IPS DF 6.9 (cell line): ENCODE measurements around the gene ABCC6.

Source experiments
- DNase-seq: peaks from one replicate; pipeline ENCODE4 v3.0.0-alpha.2; 2013; ENCODE audit warnings: low read depth, low spot score
- H3K27ac ChIP-seq: one replicate; pipeline ENCODE4 v1.5.1; 2013; ENCODE audit warnings: low read length, control low read depth
- H3K27me3 ChIP-seq: 2 replicates; pipeline ENCODE4 v1.6.1; 2013; ENCODE audit warnings: mild to moderate bottlenecking, low read length; ENCODE audit not compliant: control insufficient read depth, insufficient read depth
- H3K36me3 ChIP-seq: 2 replicates; pipeline ENCODE4 v1.6.1; 2013; ENCODE audit warnings: low read length; ENCODE audit not compliant: control insufficient read depth, insufficient read depth
- H3K4me1 ChIP-seq: 2 replicates; pipeline ENCODE4 v1.6.1; 2013; ENCODE audit warnings: low read length; ENCODE audit not compliant: control insufficient read depth, insufficient read depth
- H3K4me3 ChIP-seq: 2 replicates; pipeline ENCODE4 v1.5.1; 2013; ENCODE audit warnings: mild to moderate bottlenecking, low read length
- H3K9me3 ChIP-seq: 2 replicates; pipeline ENCODE4 v1.6.1; 2013; ENCODE audit warnings: low read length, inconsistent platforms; ENCODE audit not compliant: control insufficient read depth, insufficient read depth
- WGBS: extraction: QIAGEN DNeasy Blood & Tissue Kit; methylation state at CpG from one replicate; pipeline ENCODE4 v1.1.7; 2013; ENCODE audit warnings: mixed read lengths, missing lambda C conversion rate; ENCODE audit not compliant: insufficient read length, insufficient coverage; 5-methylcytosine and 5-hydroxymethylcytosine counted together

Gene ABCC6

DNA sequence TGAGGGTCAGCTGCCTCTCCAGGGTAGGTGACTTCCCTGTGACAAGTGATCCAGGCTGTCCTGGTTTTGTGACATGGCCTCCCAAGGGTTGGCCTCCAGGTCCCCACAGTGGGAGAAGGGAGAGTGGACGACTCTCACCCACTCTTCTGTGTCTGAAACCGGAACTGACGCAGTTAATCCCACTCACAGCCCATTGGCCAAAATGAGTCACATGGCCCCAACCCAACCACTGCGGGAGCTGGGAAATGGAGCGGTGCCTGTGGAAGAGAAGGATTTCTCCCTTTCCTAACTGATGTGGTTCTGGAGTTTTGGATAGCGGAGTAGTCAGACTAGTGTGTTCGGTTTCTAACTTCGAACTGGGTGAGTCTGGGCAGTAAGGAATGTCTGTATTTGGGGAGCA lies 79.4 kb downstream of the ABCC6 start:
- no peak overlapping the region for H3K4me3 ChIP-seq
- no peaks in the 10 kb centered on the region for H3K4me1 ChIP-seq
- peaks cover 9% of the 10 kb centered on the region for H3K36me3 ChIP-seq
- no peaks in the 10 kb centered on the region for H3K9me3 ChIP-seq
- no peak for DNase-seq
- no peaks in the 10 kb centered on the region for H3K27me3 ChIP-seq
- WGBS = no CpG with 5 or more reads among the region's 8 CpGs
- H3K27ac ChIP-seq = no peak overlapping the region

GRCh38 chr16:16143038-16143763 lies 80.1 kb downstream of the ABCC6 start:
- no peak overlapping the region for H3K27ac ChIP-seq
- H3K36me3 ChIP-seq = peaks cover 16% of the 10 kb centered on the region
- no CpG with 5 or more reads among the region's 15 CpGs for WGBS
- no peak overlapping the region for H3K4me3 ChIP-seq
- no peaks in the 10 kb centered on the region for H3K9me3 ChIP-seq
- peak; percentile 39 for DNase-seq
- H3K27me3 ChIP-seq = no peaks in the 10 kb centered on the region
- H3K4me1 ChIP-seq = no peaks in the 10 kb centered on the region

- H3K36me3 ChIP-seq = peaks cover 24% of the 10 kb centered on the region
- no peak overlapping the region for H3K4me3 ChIP-seq
- H3K4me1 ChIP-seq = no peaks in the 10 kb centered on the region
- H3K27me3 ChIP-seq = no peaks in the 10 kb centered on the region
- H3K27ac ChIP-seq = no peak overlapping the region
- no CpG with 5 or more reads among the region's 7 CpGs for WGBS
- H3K9me3 ChIP-seq = no peaks in the 10 kb centered on the region
- DNase-seq = no peak
Measured at GRCh38 chr16:16141784-16142396, 81.4 kb downstream of the ABCC6 start.

GRCh38 chr16:16141141-16141540 lies 82.2 kb downstream of the ABCC6 start:
- H3K36me3 ChIP-seq = peaks cover 31% of the 10 kb centered on the region
- H3K27ac ChIP-seq = no peak overlapping the region
- no peak overlapping the region for H3K4me3 ChIP-seq
- no CpG with 5 or more reads among the region's 11 CpGs for WGBS
- H3K27me3 ChIP-seq = no peaks in the 10 kb centered on the region
- DNase-seq = no peak
- H3K4me1 ChIP-seq = no peaks in the 10 kb centered on the region
- H3K9me3 ChIP-seq = no peaks in the 10 kb centered on the region

DNA sequence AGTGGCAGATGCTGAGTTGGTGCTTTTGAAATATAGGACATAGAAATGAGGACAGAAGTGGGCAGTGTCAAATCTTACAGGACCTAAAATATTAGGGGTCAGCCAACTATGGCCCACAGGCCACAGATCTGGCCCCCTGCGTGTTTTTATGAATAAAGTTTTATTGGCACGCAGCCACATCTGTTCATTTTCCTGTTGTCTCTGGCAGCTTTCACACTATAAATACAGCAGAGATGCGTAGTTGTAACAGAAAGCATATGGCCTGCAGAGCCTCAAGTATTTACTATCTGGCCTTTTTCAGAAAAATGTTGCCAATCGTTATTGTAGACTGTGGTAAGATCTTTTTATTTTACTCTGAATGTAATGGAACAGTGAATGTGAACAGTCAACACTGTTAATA lies 82.8 kb downstream of the ABCC6 start:
- Histone ChIP-seq H3K27me3 (no peaks in the 10 kb centered on the region), H3K36me3 (peaks cover 31% of the 10 kb centered on the region), H3K4me1 (no peaks in the 10 kb centered on the region), H3K4me3 (no peak overlapping the region), H3K9me3 (no peaks in the 10 kb centered on the region), H3K27ac (no peak overlapping the region)
- WGBS = no CpG with 5 or more reads among the region's 4 CpGs
- DNase-seq = no peak

GRCh38 chr16:16139806-16140205 lies 83.5 kb downstream of the ABCC6 start:
- Histone ChIP-seq H3K4me3 (no peak overlapping the region), H3K9me3 (no peaks in the 10 kb centered on the region), H3K27me3 (no peaks in the 10 kb centered on the region), H3K4me1 (no peaks in the 10 kb centered on the region), H3K36me3 (peaks cover 35% of the 10 kb centered on the region), H3K27ac (no peak overlapping the region)
- DNase-seq = no peak
- WGBS = no CpG with 5 or more reads among the region's 7 CpGs

GRCh38 chr16:16139061-16139460 lies 84.2 kb downstream of the ABCC6 start:
- DNase-seq = no peak
- no CpG with 5 or more reads among the region's 10 CpGs for whole genome bisulfite sequencing
- Histone ChIP-seq H3K27ac (no peak overlapping the region), H3K36me3 (peaks cover 41% of the 10 kb centered on the region), H3K27me3 (no peaks in the 10 kb centered on the region), H3K4me3 (no peak overlapping the region), H3K4me1 (no peaks in the 10 kb centered on the region), H3K9me3 (no peaks in the 10 kb centered on the region)

DNA sequence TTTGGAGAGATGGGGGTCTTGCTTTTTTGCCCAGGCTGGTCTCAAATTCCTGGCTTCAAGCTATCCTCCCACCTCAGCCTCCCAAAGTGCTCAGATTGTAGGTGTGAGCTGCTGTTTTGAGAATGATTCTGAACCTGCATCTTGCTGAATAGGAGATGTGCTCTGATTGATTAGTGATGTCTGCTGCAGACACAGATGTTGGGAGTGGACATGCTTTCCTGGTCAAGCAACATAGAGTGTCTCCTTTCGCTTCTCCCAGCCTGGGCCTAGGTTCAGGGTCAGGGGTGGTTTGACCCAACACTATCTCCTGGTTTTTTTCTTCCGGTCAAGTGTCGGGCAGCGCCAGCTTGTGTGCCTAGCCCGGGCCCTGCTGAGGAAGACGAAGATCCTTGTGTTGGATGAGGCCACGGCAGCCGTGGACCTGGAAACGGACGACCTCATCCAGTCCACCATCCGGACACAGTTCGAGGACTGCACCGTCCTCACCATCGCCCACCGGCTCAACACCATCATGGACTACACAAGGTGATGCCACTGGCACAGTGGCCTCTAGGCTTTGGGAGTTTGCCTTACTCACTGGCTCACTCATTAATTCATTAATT lies 85.2 kb downstream of the ABCC6 start:
- DNase-seq = no peak
- no peak overlapping the region for H3K4me3 ChIP-seq
- no peaks in the 10 kb centered on the region for H3K9me3 ChIP-seq
- no peaks in the 10 kb centered on the region for H3K27me3 ChIP-seq
- H3K36me3 ChIP-seq = peaks cover 42% of the 10 kb centered on the region
- WGBS = no CpG with 5 or more reads among the region's 15 CpGs
- H3K27ac ChIP-seq = no peak overlapping the region
- H3K4me1 ChIP-seq = no peaks in the 10 kb centered on the region

DNA sequence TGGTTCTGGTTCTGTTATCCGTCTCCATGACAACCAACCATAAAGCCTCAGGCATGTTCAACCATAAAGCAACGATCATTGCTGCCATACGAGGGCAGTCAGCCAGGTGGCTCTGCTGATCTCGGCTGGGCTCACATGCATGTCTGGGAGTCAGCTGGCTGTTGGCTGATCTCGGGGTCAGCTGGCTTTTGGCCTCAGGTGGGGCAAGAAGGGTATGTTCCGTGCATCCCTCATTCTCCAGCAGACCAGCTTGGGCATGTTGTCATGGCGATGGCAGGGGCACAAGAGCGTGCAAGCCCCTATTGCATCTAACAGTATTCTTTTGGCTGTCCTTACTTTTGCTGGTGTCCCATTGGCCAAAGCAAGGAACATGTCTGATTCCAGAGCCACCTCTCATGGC lies 86.2 kb downstream of the ABCC6 start:
- no peaks in the 10 kb centered on the region for H3K27me3 ChIP-seq
- no peak overlapping the region for H3K4me3 ChIP-seq
- H3K36me3 ChIP-seq = peaks cover 45% of the 10 kb centered on the region
- WGBS = no CpG with 5 or more reads among the region's 8 CpGs
- no peaks in the 10 kb centered on the region for H3K4me1 ChIP-seq
- DNase-seq = no peak
- no peak overlapping the region for H3K27ac ChIP-seq
- H3K9me3 ChIP-seq = no peaks in the 10 kb centered on the region

- peaks cover 50% of the 10 kb centered on the region for H3K36me3 ChIP-seq
Measured at GRCh38 chr16:16136588-16136987, 86.7 kb downstream of the ABCC6 start.

More at GRCh38 chr16:16136588-16136987, 86.7 kb downstream of the ABCC6 start:
- H3K27me3 ChIP-seq = no peaks in the 10 kb centered on the region
- H3K9me3 ChIP-seq = no peaks in the 10 kb centered on the region
- no CpG with 5 or more reads among the region's 6 CpGs for WGBS
- H3K4me3 ChIP-seq = no peak overlapping the region
- no peak overlapping the region for H3K27ac ChIP-seq
- DNase-seq = no peak
- H3K4me1 ChIP-seq = no peaks in the 10 kb centered on the region
